ENCODE measurements around the gene ZNF592. TPM values are rescaled to one million over a fixed set of nuclear protein-coding genes. Genes with fewer than 3 reads are reported as not detected.

The ZNF592 gene
- total and polyA plus RNA-seq, 2 of the 13 experiments (the other 11 are each of a cell fraction or from before 2014, with no cell fraction given), result 8.2 to 9.8 TPM

DNA sequence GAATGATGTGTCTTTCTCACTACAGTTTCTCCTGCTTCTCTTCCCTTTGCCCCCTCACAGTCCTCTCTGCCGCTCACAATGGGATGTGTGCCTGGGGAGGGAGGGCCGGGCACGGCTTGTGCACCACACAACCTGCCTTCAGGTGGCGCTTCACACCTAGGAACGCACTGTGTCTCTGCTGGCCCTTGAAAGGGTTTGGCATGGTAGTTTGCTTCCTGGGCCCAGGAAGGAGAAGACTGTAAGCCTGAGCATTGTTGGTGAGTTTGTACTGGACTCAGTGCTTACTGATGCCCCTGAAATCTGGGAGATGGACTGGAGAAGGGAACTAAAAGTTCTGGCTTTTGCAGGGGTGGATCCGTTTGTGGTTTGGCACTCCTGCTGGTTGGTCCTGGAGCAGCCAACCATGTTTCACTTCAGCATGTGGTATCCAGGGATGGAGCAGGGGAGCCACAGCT, 78.0 kb downstream of the ZNF592 start (continued):
- TF ChIP-seq MEF2D (CRISPR knock-in tag; IDR thresholded peaks at IDR 0.05) (0 out of 2 replicates have a peak, but pooled peaks have one; percentile 52), ZSCAN20 (CRISPR knock-in tag; IDR thresholded peaks at IDR 0.05; ENCODE audit: borderline replicate concordance) (no peak), MEIS2 (CRISPR knock-in tag; IDR thresholded peaks at IDR 0.05) (no peak), TEAD3 (CRISPR knock-in tag; optimal IDR thresholded peaks at IDR 0.05; ENCODE audit: borderline replicate concordance) (peak; percentile 71), CEBPG (CRISPR knock-in tag; IDR thresholded peaks at IDR 0.05) (0 out of 2 replicates have a peak, but pooled peaks have one; percentile 18), MAZ (IDR thresholded peaks at IDR 0.05; ENCODE audit: borderline replicate concordance, low read depth, low read length) (peak; percentile 13; the same call in 1 of the 2 replicates), MAZ (CRISPR knock-in tag; IDR thresholded peaks at IDR 0.05; ENCODE audit: low read depth) (no peak), ATF7 (IDR thresholded peaks at IDR 0.05) (no peak), ATF7 (CRISPR knock-in tag; IDR thresholded peaks at IDR 0.05) (no peak), RXRA (CRISPR knock-in tag; IDR thresholded peaks at IDR 0.05) (0 out of 2 replicates have a peak, but pooled peaks have one; percentile 38), ZNF138 (CRISPR knock-in tag; IDR thresholded peaks at IDR 0.05; ENCODE audit: low read depth) (no peak), CREB1 (IDR thresholded peaks at IDR 0.05) (no peak), CREB1 (CRISPR knock-in tag; IDR thresholded peaks at IDR 0.05) (no peak), ZNF367 (CRISPR knock-in tag; IDR thresholded peaks at IDR 0.05; ENCODE audit: borderline replicate concordance) (no peak), ZNF605 (CRISPR knock-in tag; IDR thresholded peaks at IDR 0.05) (no peak), IRF2 (CRISPR knock-in tag; IDR thresholded peaks at IDR 0.05) (0 out of 2 replicates have a peak, but pooled peaks have one; percentile 15), TIGD3 (CRISPR knock-in tag; IDR thresholded peaks at IDR 0.05; ENCODE audit: borderline replicate concordance) (no peak), ZNF143 (CRISPR knock-in tag; IDR thresholded peaks at IDR 0.05) (no peak), TAF1 (CRISPR knock-in tag; IDR thresholded peaks at IDR 0.05) (0 out of 2 replicates have a peak, but pooled peaks have one; percentile 19), ONECUT2 (CRISPR knock-in tag; IDR thresholded peaks at IDR 0.05) (no peak), CBX5 (CRISPR knock-in tag; IDR thresholded peaks at IDR 0.05; ENCODE audit: borderline replicate concordance) (0 out of 2 replicates have a peak, but pooled peaks have one; percentile 57), HNF4G (IDR thresholded peaks at IDR 0.05; ENCODE audit: borderline replicate concordance, low read depth, low read length) (no peak), HNF4G (CRISPR knock-in tag; IDR thresholded peaks at IDR 0.05; ENCODE audit: borderline replicate concordance, low read depth) (0 out of 2 replicates have a peak, but pooled peaks have one; percentile 30)
- TF ChIP-seq, protein P1, sequence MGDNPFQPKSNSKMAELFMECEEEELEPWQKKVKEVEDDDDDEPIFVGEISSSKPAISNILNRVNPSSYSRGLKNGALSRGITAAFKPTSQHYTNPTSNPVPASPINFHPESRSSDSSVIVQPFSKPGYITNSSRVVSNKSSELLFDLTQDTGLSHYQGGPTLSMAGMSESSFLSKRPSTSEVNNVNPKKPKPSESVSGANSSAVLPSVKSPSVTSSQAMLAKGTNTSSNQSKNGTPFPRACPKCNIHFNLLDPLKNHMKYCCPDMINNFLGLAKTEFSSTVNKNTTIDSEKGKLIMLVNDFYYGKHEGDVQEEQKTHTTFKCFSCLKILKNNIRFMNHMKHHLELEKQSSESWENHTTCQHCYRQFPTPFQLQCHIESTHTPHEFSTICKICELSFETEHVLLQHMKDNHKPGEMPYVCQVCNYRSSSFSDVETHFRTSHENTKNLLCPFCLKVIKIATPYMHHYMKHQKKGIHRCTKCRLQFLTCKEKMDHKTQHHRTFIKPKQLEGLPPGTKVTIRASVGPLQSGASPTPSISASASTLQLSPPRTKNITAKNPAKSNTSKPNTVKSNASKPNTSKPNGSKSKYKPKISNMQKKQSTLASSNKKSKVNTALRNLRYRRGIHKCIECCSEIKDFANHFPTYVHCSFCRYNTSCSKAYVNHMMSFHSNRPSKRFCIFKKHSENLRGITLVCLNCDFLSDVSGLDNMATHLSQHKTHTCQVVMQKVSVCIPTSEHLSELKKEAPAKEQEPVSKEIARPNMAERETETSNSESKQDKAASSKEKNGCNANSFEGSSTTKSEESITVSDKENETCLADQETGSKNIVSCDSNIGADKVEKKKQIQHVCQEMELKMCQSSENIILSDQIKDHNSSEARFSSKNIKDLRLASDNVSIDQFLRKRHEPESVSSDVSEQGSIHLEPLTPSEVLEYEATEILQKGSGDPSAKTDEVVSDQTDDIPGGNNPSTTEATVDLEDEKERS (CRISPR knock-in tag; IDR thresholded peaks at IDR 0.05), result peak; percentile 22; the same call in 1 of the 2 replicates
